GM12801 (cell line): ENCODE results near the gene ANAPC16.

Experiments
- TF ChIP-seq, protein P1 (sequence below): IDR thresholded peaks from one replicate; pipeline ENCODE4 v1.5.1; 2011; ENCODE audit warnings: control low read depth; ENCODE audit not compliant: insufficient read length; ENCODE audit errors: extremely low read depth

ANAPC16 gene

DNA sequence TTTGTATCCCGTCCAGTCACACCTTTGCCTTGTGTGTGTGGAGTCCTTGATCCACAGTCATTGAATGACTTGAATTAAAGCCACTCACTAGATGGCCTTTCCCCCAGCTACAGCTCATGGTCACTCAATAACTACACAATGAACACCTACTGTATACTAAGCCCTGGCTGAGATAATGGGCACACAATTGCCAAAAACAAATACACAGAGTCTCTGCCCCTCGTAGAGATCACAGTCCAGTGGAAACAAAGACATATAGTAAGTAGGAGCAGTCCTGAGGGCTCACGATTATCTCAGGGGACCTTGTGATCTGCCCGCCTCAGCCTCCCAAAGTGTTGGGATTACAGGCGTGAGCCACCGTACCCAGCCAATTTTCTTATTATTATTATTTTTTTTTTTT is 35.8 kb downstream of the ANAPC16 start:
- TF ChIP-seq, protein P1, sequence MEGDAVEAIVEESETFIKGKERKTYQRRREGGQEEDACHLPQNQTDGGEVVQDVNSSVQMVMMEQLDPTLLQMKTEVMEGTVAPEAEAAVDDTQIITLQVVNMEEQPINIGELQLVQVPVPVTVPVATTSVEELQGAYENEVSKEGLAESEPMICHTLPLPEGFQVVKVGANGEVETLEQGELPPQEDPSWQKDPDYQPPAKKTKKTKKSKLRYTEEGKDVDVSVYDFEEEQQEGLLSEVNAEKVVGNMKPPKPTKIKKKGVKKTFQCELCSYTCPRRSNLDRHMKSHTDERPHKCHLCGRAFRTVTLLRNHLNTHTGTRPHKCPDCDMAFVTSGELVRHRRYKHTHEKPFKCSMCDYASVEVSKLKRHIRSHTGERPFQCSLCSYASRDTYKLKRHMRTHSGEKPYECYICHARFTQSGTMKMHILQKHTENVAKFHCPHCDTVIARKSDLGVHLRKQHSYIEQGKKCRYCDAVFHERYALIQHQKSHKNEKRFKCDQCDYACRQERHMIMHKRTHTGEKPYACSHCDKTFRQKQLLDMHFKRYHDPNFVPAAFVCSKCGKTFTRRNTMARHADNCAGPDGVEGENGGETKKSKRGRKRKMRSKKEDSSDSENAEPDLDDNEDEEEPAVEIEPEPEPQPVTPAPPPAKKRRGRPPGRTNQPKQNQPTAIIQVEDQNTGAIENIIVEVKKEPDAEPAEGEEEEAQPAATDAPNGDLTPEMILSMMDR: no peak

DNA sequence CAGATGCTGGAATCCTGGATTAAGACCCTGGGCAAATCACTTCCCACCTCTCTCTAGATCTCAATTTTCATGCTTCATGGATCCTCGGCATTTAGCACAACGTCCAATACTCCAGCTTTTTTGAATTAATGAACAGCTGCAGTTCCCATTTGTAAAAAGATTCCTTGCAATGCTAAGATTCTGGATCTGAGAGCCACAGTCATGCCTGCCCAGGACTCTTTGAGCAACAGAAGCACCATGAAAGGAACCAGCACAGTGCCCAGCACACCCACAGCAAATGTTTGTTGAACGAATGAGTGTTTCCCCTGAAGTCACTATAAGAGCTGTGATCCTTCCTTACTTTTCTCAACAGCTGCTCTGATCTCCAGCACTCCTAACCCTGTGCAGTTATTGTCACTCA is 37.2 kb downstream of the ANAPC16 start:
- TF ChIP-seq, protein P1: no peak

DNA sequence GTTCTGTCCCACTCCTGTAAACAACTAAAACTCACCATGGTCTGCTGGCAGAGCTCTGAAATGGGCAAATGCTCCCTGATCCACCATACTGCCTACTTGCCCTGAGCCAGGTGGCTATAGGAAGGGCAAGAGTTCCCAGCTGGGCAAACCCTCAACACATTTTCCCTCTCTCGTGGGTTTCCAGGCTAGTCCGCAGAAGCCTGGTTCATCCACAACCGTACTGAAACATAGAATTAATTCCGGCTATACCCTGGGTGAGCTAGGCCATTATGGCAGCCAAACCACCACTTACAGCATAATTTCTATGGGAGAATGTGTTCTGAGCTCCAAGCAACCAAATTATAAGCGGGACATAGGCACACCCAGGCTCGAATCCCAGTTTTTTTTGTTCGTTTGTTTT is 37.8 kb downstream of the ANAPC16 start:
- TF ChIP-seq, protein P1: no peak

DNA sequence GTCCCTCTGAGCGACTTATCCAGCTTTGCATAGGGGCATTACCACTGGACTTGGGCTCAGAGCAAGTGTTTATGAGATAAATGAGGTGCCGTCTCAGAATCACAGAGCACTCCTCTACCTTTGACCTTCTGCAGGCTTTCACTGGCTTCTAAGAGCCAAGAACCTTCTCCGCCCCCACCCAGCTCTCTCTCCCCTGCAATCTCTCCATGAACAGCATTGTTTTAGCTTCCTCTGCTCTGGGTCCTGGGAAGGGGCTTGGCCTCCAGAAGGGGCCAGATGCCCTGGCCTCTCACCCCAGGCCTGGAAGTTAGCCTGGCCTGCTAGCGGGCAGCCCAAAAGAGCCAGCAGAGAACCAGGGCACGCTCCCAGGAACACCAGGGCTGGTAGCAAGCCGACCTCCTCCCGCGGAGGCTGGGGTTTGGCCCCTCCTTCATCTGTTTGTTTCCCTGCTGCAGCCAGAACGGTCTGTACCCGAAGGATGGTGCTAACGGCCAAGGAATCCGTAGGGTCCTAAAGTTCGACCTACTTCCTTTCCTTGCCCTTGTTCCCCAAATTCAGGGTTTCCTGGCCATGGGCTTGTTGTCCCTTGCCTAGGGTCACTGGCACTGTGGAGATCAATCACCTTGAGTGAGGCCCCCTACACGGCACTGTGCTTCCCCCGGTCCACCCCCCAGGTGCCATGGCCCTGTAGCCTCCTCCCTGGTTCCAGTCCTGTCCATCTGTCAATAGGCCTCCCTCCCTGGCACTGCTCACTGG is 39.2 kb downstream of the ANAPC16 start:
- TF ChIP-seq, protein P1: no peak

DNA sequence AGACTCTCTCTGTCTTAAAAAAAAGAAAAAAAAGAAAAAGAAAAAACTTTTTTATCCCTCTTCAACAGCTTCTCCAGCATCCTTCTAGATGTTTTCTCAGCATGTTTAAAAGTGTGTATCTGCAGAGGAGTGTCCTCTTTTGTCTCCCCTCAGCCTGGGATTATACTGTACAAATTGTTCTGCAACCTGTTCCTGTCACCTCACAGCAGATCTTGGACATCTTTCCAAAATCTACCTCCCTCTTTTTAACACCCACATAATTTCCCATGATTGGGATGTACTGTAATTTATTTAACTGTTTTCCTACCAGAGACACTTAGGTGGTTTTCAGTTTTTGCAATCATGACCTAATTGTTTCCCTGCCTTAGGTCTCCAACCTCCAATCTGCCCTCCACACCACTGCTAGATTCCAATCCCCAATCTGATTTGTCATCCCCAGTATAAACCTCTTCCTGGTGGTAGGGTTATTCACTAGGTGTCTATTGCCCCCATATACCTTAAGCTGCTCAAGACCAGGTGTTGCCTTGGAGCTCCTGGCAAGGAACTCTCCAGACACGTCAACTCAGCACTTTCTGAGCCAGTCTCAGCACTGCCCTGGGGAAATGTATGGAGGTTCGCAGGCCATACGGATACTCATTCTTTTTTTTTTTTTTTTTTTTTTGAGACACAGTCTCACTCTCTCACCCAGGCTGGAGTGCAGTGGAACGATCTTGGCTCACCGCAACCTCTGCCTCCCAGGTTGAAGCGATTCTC is 40.3 kb downstream of the ANAPC16 start:
- TF ChIP-seq, protein P1: no peak

DNA sequence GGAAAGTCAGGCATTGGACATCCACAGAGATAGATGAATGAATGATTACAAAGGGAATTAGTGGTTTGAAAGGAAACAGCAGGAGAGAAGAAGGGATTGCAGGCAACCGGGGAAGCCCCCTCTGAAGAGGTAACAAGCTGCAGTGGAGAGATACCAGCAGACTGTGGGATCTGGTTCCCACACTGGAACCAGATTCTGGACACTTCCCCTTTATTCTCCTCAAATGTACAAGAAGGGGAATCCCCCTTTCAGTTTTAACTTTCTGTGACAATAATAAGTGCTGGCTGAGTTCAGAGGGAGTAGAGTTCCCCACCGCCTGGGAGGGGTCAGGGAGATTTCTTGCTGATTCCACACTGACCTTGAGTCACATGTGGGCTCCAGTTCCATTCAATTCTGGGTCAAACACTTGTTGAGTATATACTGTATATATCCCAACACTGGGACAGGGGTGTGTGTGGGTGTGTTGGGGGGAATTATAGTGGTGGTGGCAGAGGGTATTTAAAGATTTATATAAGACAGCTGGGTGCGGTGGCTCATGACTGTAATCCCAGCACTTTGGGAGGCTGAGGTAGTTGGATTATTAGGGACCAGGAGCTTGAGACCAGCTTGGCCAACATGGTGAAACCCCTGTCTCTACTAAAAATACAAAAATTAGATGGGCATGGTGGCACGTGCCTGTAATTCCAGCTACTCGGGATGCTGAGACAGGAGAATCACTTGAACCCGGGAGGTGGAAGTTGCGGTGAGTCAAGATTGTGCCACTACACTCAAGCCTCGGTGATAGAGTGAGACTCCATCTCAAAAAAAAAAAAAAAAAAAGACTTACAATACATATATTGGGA is 41.5 kb downstream of the ANAPC16 start:
- TF ChIP-seq, protein P1: no peak

DNA sequence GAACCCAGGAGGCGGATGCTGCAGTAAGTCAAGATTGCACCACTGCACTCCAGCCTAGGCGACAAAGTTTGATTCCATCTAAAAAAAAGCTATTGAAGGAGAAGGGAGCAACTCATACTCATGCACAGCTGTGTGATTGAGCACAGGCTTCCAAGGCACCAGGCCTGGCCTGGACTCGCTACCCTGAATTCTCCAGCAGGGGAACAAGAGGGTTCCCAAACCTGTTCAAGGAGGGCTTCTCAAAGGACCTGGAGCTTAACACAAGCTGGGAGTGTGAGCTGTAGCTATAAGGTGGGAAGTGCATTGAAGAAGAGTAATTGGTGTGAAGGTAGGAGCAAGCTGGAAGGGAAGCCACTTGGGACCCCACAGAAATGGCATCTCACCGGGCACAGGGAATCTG is 42.8 kb downstream of the ANAPC16 start:
- TF ChIP-seq, protein P1: no peak
